Measurements from ENCODE around the gene SERINC4.
"Not testable (repeated sequence)": the region's sequence is repeated elsewhere in the genome, so short reads cannot be mapped to it uniquely, and the experiment has no call there.

The SERINC4 gene

GRCh38 chr15:43799945-43800285 lies at the start of gene SERINC4:
Gene SERINC4 (minus strand): TSS chr15:43800220. CDS start chr15:43799986, 234 bp downstream.
- no peak for DNase-seq

- DNase-seq = no peak
These were observed 45.4 kb upstream of the SERINC4 start for GRCh38 chr15:43845421-43845820.

- DNase-seq = not testable (repeated sequence)
These were observed 32.5 kb upstream of the SERINC4 start for GRCh38 chr15:43832485-43832884.

- DNase-seq = not testable (repeated sequence)
These were observed 31.6 kb upstream of the SERINC4 start for GRCh38 chr15:43831519-43832052.

GRCh38 chr15:43830691-43831275 lies 30.8 kb upstream of the SERINC4 start:
- DNase-seq = not testable (repeated sequence)

GRCh38 chr15:43829951-43830540 lies 30.0 kb upstream of the SERINC4 start:
- DNase-seq = not testable (repeated sequence)

- peak; percentile 41 for DNase-seq
These were observed 28.1 kb upstream of the SERINC4 start for GRCh38 chr15:43828061-43828657.

GRCh38 chr15:43826508-43827341 lies 26.7 kb upstream of the SERINC4 start, which contains the start of gene WDR76:
Gene WDR76 (plus strand): TSS chr15:43827002. CDS start chr15:43827033, 31 bp downstream.
- peak; percentile 85 for DNase-seq

- DNase-seq = no peak
These were observed 26.0 kb upstream of the SERINC4 start for GRCh38 chr15:43826029-43826507.

GRCh38 chr15:43825305-43825704 lies 25.3 kb upstream of the SERINC4 start:
- not testable (repeated sequence) for DNase-seq

GRCh38 chr15:43824302-43825246 lies 24.6 kb upstream of the SERINC4 start, which contains the start of gene MFAP1:
Gene MFAP1 (minus strand): TSS chr15:43824690. CDS start chr15:43824569, 121 bp downstream.
- peak; percentile 94 for DNase-seq

- DNase-seq = no peak
These were observed 21.5 kb upstream of the SERINC4 start for GRCh38 chr15:43821505-43821904.

GRCh38 chr15:43815064-43815463 lies 15.0 kb upstream of the SERINC4 start:
- not testable (repeated sequence) for DNase-seq

GRCh38 chr15:43808960-43809678 lies 9.1 kb upstream of the SERINC4 start:
- DNase-seq = no peak

GRCh38 chr15:43808435-43808950 lies 8.5 kb upstream of the SERINC4 start:
- no peak for DNase-seq

GRCh38 chr15:43802676-43803075 lies 2.7 kb upstream of the SERINC4 start:
- DNase-seq = not testable (repeated sequence)

- DNase-seq = peak; percentile 90
These were observed 494 bp upstream of the SERINC4 start, which contains the start of gene HYPK for GRCh38 chr15:43800286-43801141. Gene HYPK (plus strand): TSS chr15:43800599. CDS start chr15:43800623, 24 bp downstream.

GRCh38 chr15:43799209-43799944 lies 643 bp downstream of the SERINC4 start:
- DNase-seq = no peak

- DNase-seq = no peak
These were observed 3.5 kb downstream of the SERINC4 start for GRCh38 chr15:43796566-43796965.
